Inflammatory macrophage treated with lipopolysaccharide for 4 hours (primary cell): Measurements from ENCODE around the gene ACTR3.

ENCODE experiments used
- DNase-seq: peaks from one replicate; pipeline ENCODE4 v3.0.0-alpha.2; 2020

The ACTR3 gene

DNA sequence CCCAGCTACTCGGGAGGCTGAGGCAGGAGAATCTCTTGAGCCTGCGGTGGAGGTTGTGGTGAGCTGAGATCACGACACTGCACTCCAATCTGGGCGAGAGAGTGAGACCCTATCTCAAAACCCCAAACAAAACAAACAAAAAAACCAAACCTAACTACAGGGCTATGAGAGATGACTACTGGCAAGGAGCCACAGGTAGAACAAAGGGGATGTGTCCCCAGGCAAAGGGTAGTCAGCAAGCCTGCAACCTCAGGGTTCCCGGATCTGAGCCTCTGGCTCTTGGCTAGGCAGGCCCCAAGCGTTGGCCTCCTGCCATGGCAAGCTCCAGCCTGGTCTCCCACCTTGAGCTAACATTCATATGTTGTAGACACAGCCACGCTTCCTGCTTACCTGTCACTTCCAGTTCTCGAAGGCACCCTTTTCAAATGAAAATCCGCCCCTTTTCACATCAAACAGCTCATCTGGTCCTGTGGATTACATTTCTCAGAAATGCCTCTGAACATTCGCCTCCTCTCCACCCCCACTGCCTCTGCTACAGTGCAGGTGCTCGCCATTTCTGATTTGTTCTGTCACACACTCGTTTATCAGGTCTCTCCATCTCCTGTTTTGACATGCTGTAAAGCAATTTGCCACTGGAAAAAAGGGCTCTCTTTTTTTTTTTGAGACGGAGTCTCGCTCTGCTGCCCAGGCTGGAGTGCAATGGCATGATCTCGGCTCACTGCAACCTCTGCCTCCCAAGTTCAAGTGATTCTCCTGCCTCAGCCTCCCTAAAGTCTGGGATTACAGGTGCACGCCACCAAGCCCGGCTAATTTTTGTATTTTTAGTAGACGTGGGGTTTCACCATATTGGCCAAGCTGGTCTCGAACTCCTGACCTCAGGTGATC lies 13.1 kb upstream of the ACTR3 start:
- DNase-seq = no peak

GRCh38 chr2:113877711-113878598 lies 11.9 kb upstream of the ACTR3 start:
- DNase-seq = peak; percentile 79

- DNase-seq = no peak
Observed at GRCh38 chr2:113878743-113879142, 11.1 kb upstream of the ACTR3 start.

DNA sequence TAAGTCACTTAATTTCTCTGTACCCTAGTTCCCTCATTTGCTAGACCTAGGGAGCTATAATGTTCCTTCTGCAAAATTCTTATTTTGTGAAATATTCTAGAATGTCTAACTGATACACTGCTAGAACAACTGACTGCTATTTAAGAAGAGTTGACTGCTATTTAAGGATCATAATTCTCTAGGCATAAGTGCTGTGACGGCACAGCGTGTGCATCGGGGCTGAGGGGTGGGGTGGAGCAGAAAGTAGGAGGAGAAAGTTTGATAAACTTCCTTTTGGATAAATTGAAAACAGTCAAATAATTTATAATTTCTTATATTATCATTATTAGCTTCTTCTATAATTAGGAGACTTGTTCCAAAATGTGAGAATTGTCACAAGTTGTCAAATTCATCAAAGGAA lies 10.4 kb upstream of the ACTR3 start:
- no peak for DNase-seq

DNA sequence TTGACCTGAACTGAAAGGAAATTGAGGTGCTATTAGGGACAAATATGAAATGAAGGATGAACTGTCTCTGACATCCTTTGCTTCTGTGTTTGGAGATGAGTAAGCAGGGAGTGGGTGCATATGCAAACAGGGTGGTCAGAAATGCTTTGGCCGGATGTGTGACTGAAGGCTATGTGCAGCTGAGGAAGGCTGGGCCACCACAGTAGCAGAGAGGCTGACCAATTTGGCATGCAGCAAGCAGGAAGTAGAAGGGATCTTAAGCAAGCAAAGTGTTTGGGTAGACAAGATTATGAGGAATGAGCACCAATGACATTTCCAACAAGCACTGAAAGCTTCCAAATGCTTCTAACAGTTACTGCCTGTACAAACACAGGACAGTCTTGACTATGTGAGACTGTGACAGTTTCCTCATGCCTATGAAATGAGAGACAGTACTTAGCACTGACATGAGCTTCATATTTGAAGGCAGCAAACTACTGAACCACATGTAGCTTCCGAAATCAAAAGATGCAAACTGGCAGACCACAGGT lies 3.3 kb upstream of the ACTR3 start:
- peak; percentile 98 for DNase-seq

DNA sequence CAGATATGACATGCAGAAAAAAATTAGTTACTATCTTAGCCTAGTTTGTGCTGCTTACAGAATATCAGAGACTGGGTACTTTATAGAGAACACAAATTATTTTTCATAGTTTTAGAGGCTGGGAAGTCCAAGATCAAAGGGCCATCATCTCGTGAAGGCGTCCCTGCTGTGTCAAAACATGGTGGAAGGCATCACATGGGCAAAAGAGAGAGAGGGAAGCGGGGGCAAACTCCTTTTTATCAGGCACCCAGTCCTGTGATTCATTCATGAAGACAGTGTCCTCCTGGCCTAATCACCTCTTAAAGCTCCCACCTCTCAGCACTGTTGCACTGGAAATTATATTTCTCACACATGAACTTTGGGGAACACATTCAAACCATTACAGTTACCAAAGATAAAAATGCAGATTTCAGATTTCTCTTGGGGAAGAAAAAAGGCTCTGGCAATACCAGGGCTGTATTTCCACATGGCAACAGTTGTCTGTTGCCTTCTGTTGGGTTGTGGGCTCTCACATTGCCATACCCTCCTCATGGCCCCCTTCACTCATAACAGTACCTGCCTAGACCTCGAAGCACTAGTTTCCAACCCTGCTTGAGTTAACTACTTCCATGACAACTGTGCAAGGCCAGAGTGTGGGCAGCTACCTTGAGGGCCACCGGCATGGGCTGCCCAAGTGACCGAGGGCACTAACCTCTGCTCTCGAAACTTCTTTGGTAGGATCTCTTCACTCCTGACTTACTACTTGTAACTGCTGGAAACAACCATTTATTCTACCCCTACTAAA lies 2.7 kb upstream of the ACTR3 start:
- DNase-seq = peak; percentile 49

DNA sequence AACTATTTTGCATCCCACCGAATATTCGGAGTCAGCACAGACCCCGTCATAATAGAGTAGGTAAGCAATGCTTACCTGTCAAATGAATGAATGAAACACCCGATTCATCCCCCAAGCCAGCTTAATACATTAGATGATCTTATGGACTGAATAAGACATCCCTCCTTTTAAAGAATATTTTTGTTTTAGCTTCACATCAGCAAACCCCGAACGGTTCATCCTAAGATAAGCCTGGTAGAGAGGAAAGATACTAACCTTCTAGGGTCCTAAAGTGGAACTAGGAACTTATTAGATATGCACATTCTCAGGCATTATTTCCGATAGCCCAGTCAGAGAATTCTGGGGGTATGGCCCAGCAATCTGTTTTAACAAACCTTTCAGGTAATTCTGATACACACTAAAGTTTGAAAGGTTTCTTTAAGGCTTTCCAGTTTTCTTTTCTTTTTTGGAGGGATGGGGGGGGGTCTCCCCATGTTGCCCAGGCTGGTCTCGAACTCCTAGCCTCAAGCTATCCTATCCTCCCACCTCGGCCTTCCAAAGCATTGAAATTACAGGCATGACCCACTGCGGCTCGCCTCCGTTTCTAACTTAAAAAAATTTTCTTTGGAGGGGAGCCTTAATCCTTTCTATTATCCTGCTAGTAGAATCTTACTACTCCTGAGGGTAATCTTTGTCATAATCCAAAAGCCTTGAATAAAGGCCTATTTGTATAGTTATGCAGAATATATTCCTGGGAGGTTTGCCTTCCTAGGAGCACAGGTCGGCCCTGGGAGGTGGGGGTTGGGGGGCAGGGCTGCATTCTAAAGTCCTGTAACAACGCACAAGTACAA lies 1.0 kb upstream of the ACTR3 start:
- no peak for DNase-seq

DNA sequence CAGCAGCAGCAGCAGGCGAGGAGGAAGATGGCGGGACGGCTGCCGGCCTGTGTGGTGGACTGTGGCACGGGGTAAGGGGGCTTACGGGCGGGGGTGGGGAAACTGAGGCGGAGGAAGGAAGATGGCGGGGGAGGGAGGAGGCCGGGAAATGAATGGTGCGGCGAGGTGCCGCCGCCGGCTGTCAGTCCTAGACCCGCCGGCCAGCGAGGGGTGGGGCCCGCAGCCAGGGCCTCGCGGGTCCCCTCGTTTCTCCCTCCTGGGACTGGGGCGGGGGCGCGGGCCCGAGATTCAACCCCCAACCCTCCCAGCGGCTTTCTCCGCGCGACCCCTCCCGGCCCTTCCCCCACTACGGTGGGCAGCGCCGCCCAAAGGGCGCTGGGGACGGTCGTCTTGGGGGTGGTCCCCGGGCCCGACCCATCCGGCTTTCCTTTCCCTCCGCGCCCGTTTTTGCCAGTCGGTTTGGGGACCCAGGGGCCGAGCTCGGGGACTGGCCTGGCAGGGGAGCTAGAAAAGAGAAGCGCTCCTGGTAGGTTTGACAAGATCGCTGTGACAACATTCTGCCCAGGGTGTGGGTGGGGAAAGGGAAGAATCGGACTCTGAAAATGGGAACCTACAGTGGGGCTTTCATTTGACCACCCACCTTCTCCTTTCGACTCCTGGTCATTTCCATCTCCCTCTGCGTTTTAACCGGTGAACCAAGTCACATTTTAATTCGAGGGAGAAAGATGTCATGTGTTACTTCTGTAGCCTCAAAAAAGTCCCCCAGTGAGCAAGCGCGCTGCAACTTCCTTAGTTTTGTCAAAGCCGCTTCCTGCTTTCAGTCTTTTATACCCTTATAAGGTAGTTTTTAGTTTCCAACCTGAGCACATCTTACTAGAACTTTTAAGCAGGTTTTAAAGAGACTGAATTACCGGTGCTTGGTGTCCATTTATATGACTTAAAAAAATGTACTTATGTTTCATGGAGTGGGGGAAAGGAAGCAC lies 655 bp downstream of the ACTR3 start:
- peak; percentile 98 for DNase-seq

DNA sequence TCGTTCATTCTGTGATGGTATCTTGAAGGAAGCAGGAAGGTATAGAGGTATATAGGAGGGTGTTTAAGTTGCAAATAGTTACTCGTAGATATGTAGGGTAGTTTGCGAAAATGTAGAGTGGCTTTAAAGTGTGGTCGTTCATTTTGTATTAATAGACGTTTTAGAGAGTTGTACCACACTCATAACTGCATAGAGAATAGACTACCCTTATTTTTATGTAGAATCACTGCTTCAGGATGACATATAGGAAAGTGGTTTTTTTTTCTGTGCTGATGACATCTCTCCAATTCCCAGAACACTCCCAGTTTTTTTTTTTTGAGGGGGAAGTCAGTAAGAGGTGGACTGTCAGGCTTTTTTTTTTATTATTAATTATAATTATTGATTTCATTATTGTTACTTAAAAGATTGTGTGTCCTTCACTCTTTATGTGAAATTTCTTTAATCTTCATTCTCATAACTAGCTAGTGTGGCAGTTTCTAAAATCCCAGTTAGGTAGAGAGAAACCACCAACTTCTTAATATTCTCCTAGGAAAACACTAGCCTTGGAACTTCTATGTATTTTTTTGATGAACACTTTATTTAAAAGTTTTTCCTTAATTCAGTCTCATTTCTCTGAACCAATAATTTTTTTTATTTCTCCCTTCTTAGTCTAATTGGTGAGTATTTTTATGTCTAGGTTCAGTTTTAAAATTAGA lies 1.5 kb downstream of the ACTR3 start:
- DNase-seq = peak; percentile 71

DNA sequence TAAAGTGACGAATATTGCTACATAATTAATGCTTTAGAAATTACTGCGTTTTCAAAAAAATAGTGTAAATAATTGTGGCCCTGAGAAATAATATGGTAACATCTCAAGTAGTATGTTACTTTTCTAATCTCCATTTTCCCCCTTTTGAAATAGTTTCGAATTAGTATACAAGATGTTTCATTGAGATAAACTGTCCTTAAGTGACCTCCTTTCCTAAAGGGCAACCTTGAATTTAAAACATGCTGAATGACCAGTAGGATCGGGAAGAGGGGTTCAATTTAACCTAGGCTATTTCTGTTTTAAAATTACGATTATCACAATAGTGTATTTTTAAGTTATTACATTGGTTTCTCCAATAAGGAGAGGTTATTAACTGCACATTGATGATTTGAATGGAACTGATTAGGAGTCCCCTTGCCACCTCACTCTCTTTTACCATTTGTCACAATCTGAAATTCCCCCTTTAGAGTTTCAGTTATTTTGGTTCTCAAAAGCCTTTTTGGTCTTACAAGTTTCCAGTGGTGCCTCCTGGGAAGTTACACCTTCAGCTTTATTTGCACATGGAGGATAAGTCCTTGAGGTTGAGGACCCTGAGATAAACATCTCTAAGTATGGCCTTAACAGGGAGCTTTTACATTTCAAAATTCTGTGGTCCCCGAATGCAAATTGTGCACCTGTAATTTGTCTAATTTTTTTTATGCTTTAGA lies 2.3 kb downstream of the ACTR3 start:
- no peak for DNase-seq

- peak; percentile 65 for DNase-seq
Observed at GRCh38 chr2:113894156-113894743, 4.4 kb downstream of the ACTR3 start.

DNA sequence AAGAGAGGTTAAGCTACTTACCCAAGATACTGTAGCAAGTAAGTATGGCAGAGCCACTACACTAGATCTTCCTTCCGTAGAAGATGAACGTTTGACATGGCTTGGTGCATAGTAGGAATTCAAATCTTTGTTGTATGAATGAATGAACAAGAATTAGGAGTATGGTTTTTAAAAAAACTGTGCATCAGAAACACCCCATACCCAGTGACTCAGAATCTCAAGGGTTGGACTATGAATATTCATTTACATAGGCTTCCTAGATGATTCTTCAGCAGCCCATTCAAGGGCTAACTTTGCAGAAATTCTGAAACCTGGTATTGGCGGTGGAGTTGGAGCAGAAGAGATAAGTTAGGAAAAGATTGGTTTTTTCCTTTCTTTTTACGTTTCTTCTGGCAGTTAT lies 5.4 kb downstream of the ACTR3 start:
- DNase-seq = peak; percentile 46

GRCh38 chr2:113895819-113896563 lies 6.1 kb downstream of the ACTR3 start:
- DNase-seq = no peak

- no peak for DNase-seq
Observed at GRCh38 chr2:113896791-113897190, 6.9 kb downstream of the ACTR3 start.

GRCh38 chr2:113898081-113898480 lies 8.2 kb downstream of the ACTR3 start:
- peak; percentile 28 for DNase-seq

DNA sequence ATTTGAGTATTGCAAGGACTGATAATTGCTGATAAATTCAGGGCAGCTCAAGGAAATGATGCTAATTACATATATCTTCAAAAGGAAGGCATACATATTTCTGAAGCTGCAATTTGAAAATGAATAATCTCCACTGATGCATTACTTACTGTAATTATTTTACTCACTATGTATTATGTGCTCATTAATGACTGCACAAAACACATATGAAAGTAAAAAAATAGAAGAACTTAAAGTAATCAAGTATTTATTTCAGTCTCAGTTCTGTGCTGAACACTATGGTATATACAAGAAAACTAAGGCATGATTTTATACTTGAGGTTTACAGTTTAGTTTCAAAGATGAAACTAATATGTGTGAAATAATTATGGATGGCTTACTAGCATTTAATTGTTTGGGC lies 9.3 kb downstream of the ACTR3 start:
- no peak for DNase-seq

DNA sequence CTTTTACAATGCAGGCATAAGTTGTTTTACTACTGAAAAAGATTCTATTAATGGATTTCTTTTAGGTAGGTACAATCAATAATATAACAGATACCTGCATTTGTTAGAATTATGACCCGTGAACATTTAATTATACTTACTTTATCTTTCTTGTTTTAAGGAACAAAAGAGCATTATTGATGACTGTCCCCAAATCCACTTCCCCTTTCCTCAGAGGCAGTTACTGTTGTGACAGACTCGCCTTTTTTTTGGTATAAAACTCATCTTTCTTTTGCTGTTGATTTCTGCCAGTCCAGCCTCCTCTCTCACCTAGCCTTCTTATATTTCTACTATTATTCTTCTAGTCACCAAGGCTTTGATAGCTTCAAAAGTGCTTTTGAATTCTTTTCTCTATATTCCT lies 12.1 kb downstream of the ACTR3 start:
- DNase-seq = peak; percentile 71

DNA sequence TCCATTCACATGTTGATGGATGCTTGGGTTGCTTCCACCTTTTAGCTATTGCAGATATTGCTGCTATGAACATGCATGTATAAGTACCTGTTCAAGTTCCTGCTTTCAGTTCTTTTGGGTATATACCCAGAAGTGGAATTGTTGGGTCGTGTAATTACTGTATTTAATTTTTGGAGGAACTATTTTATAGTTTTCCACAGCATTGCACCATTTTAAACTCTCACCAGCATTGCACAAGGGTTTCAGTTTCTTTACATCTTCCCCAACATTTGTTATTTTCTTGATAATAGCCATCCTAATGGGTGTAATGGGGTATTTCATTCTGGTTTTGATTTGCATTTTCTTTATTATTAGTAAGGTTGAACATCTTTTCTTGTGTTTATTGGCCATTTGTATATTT lies 16.0 kb downstream of the ACTR3 start:
- DNase-seq = peak; percentile 79
